Neural cell (in vitro differentiated cells): ENCODE measurements around the gene MECR.

ENCODE experiments used
- CTCF ChIP-seq: fragments of 450-650 bp; IDR thresholded peaks from 2 replicates; pipeline ENCODE4 v1.5.1; 2014; ENCODE audit warnings: antibody characterized with exemption, mild to moderate bottlenecking, moderate library complexity; ENCODE audit not compliant: poor library complexity, severe bottlenecking
- EP300 ChIP-seq: fragments of 450-650 bp; conservative IDR thresholded peaks from 2 replicates; pipeline ENCODE4 v1.6.1; 2014; ENCODE audit warnings: antibody characterized with exemption, mild to moderate bottlenecking, moderate library complexity; ENCODE audit not compliant: poor library complexity, severe bottlenecking
- POLR2AphosphoS5 ChIP-seq: IDR thresholded peaks from 2 replicates; pipeline ENCODE4 v1.6.1; 2012
- REST ChIP-seq: IDR thresholded peaks from 2 replicates; pipeline ENCODE4 v1.6.1; 2012; ENCODE audit warnings: borderline replicate concordance
- TAF1 ChIP-seq: IDR thresholded peaks from 2 replicates; pipeline ENCODE4 v1.6.1; 2012; ENCODE audit warnings: low read depth

DNA sequence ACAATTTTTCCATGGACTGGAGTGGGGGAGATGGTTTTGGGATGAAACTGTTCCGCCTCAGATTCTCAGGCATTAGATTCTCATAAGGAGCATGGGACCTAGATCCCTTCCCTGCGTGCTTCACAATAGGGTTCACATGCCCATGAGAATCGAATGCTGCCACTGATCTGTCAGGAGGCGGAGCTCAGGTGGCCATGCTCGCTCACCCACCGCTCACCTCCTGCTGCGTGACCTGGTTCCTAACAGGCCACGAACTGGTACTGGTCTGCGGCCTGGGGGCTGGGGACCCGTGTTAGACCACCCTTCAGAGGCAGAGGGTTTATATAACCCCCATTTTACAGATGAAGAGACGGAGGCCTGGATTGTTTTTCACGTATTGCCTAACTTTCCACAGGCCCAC lies 32.7 kb downstream of the MECR start:
- TF ChIP-seq REST (no peak), CTCF (no peak), EP300 (no peak), TAF1 (no peak), POLR2AphosphoS5 (no peak)
